Measurements from ENCODE around the gene ASB18.

- TF ChIP-seq USF1 (IDR thresholded peaks at IDR 0.05; ENCODE audit: borderline replicate concordance, extremely low read length, insufficient read depth, low read depth, low read length) (no peak), POLR2A (IDR thresholded peaks at IDR 0.05; ENCODE audit: low read depth, low read length) (no peak), REST (IDR thresholded peaks at IDR 0.05; ENCODE audit: low read depth, low read length) (no peak), TCF7 (IDR thresholded peaks at IDR 0.05; ENCODE audit: borderline replicate concordance) (no peak), CHD4 (IDR thresholded peaks at IDR 0.05) (no peak), NR2F1 (conservative IDR thresholded peaks at IDR 0.05) (no peak), SIN3A (IDR thresholded peaks at IDR 0.05; ENCODE audit: low read depth, low read length) (no peak), PKNOX1 (IDR thresholded peaks at IDR 0.05) (no peak), EZH2 (IDR thresholded peaks at IDR 0.05; ENCODE audit: borderline replicate concordance, control insufficient read depth, low read depth, low read length) (no peak), CREB1 (IDR thresholded peaks at IDR 0.05; ENCODE audit: low read depth) (no peak), MTA3 (IDR thresholded peaks at IDR 0.05; ENCODE audit: borderline replicate concordance, low read length) (no peak)
These were observed 20.0 kb upstream of the ASB18 start for GRCh38 chr2:236284208-236284607.

All from GM12878 (cell line).